ENCODE data around the gene CRHBP. TPM values are rescaled to one million over a fixed set of nuclear protein-coding genes. Genes with fewer than 3 reads are reported as not detected.
"Not testable (repeated sequence)": the region's sequence is repeated elsewhere in the genome, so short reads cannot be mapped to it uniquely, and the experiment has no call there.

The CRHBP gene
- total RNA-seq, 1 donor from 2014 or later: 4.7 TPM

DNA sequence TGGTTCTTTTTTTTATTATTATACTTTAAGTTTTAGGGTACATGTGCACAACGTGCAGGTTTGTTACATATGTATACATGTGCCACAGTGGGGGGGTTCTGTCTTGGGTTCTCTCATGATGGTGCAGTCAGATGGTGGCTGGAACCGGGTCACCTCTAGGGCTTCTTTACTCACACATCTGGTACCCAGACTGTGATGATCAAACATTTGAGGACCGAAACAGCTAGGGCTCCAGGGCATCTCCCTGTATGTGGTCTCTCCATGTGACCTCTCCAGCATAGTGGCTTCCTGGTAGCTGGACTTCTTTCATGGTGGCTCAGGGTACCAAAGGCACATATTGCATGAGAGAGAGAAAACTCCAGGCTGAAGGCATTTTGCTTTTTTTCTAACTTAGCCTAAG lies 9.8 kb upstream of the CRHBP start:
- Mint-ChIP-seq H3K27ac (ENCODE audit: unreplicated experiment) (no peak overlapping the region), H3K4me3 (ENCODE audit: unreplicated experiment) (no peak overlapping the region), H3K4me1 (ENCODE audit: low read depth, unreplicated experiment) (peaks cover 22% of the 10 kb centered on the region), H3K27me3 (ENCODE audit: low read depth, unreplicated experiment) (no peaks in the 10 kb centered on the region), H3K36me3 (ENCODE audit: low read depth, unreplicated experiment) (no peaks in the 10 kb centered on the region), H3K9me3 (ENCODE audit: unreplicated experiment) (no peaks in the 10 kb centered on the region)
- Histone ChIP-seq H3K4me3 (ENCODE audit: insufficient read depth, low read depth, low read length) (no peak overlapping the region), H3K4me1 (ENCODE audit: insufficient read depth, low read length) (peaks cover 13% of the 10 kb centered on the region), H3K9me3 (ENCODE audit: insufficient read depth, low read depth, low read length) (no peaks in the 10 kb centered on the region), H2AFZ (ENCODE audit: low read depth, low read length) (no peak overlapping the region), H3K36me3 (ENCODE audit: insufficient read depth, low read length) (no peaks in the 10 kb centered on the region), H3K27me3 (ENCODE audit: insufficient read depth, low read length) (no peaks in the 10 kb centered on the region), H3K79me2 (ENCODE audit: insufficient read depth, low read length) (no peaks in the 10 kb centered on the region), H4K20me1 (ENCODE audit: insufficient read depth, low read length) (no peaks in the 10 kb centered on the region), H3K9ac (ENCODE audit: low read length) (no peak overlapping the region), H3K4me2 (ENCODE audit: low read length) (peak overlapping the region; percentile 43), H3K27ac (ENCODE audit: low read depth, low read length) (no peak overlapping the region)
- FAIRE-seq (no peak), DNase-seq (ENCODE audit: low read depth) (no peak)
- no peak for TF ChIP-seq EZH2 (IDR thresholded peaks at IDR 0.05; ENCODE audit: insufficient read depth, low read length)
- TF ChIP-seq, protein P1, sequence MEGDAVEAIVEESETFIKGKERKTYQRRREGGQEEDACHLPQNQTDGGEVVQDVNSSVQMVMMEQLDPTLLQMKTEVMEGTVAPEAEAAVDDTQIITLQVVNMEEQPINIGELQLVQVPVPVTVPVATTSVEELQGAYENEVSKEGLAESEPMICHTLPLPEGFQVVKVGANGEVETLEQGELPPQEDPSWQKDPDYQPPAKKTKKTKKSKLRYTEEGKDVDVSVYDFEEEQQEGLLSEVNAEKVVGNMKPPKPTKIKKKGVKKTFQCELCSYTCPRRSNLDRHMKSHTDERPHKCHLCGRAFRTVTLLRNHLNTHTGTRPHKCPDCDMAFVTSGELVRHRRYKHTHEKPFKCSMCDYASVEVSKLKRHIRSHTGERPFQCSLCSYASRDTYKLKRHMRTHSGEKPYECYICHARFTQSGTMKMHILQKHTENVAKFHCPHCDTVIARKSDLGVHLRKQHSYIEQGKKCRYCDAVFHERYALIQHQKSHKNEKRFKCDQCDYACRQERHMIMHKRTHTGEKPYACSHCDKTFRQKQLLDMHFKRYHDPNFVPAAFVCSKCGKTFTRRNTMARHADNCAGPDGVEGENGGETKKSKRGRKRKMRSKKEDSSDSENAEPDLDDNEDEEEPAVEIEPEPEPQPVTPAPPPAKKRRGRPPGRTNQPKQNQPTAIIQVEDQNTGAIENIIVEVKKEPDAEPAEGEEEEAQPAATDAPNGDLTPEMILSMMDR (IDR thresholded peaks at IDR 0.05; ENCODE audit: insufficient read depth, low read depth, low read length): no peak

DNA sequence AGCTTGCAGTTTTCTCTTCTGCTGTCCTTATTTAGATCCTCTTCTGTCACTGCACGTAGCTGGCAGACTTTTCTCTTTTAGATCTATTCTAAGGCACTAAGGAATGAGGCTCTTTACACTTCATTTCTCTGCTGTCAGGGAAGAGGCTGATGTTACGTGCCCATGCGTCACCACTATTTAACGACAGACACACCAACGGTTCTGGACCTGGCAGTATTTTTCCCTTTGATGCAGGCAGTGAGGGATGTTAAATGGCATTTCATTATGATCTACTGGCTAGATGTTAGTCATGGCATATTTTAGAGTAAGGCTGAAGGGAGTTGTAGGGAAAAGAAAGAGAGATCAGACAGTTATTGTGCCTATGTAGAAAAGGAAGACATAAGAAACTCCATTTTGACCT lies 8.2 kb upstream of the CRHBP start:
- H3K36me3 ChIP-seq (ENCODE audit: insufficient read depth, low read length): no peaks in the 10 kb centered on the region
- no peak for TF ChIP-seq EZH2 (IDR thresholded peaks at IDR 0.05; ENCODE audit: insufficient read depth, low read length)
- TF ChIP-seq, protein P1 (IDR thresholded peaks at IDR 0.05; ENCODE audit: insufficient read depth, low read depth, low read length): no peak
- no peak overlapping the region for H3K4me3 Mint-ChIP-seq (ENCODE audit: unreplicated experiment)
- H3K27ac Mint-ChIP-seq (ENCODE audit: unreplicated experiment): no peak overlapping the region
- no peak overlapping the region for H3K9ac ChIP-seq (ENCODE audit: low read length)
- no peak for FAIRE-seq
- no peak overlapping the region for H3K27ac ChIP-seq (ENCODE audit: low read depth, low read length)
- no peaks in the 10 kb centered on the region for H3K9me3 ChIP-seq (ENCODE audit: insufficient read depth, low read depth, low read length)
- no peaks in the 10 kb centered on the region for H4K20me1 ChIP-seq (ENCODE audit: insufficient read depth, low read length)
- peaks cover 13% of the 10 kb centered on the region for H3K4me1 ChIP-seq (ENCODE audit: insufficient read depth, low read length)
- H3K27me3 ChIP-seq (ENCODE audit: insufficient read depth, low read length): no peaks in the 10 kb centered on the region
- peak; percentile 53 for DNase-seq (ENCODE audit: low read depth)
- H3K4me3 ChIP-seq (ENCODE audit: insufficient read depth, low read depth, low read length): no peak overlapping the region
- no peak overlapping the region for H2AFZ ChIP-seq (ENCODE audit: low read depth, low read length)
- H3K4me2 ChIP-seq (ENCODE audit: low read length): peak overlapping the region; percentile 9
- peaks cover 1% of the 10 kb centered on the region for H3K27me3 Mint-ChIP-seq (ENCODE audit: low read depth, unreplicated experiment)
- peaks cover 22% of the 10 kb centered on the region for H3K4me1 Mint-ChIP-seq (ENCODE audit: low read depth, unreplicated experiment)
- H3K36me3 Mint-ChIP-seq (ENCODE audit: low read depth, unreplicated experiment): no peaks in the 10 kb centered on the region
- no peaks in the 10 kb centered on the region for H3K9me3 Mint-ChIP-seq (ENCODE audit: unreplicated experiment)
- no peaks in the 10 kb centered on the region for H3K79me2 ChIP-seq (ENCODE audit: insufficient read depth, low read length)

DNA sequence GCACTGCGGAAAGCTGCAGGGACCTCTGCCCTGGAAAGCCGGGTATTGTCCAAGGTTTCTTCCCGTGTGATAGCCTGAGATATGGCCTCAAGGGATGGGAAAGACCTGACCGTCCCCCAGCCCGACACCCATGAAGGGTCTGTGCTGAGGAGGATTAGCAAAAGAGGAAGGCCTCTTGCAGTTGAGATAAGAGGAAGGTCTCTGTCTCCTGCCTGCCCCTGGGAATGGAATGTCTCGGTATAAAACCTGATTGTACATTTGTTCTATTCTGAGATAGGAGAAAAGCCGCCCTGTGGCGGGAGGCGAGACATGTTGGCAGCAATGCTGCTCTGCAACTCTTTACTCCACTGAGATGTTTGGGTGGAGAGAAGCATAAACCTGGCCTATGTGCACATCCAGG lies 7.6 kb upstream of the CRHBP start:
- H3K36me3 ChIP-seq (ENCODE audit: insufficient read depth, low read length); H3K27ac Mint-ChIP-seq (ENCODE audit: unreplicated experiment); H3K79me2 ChIP-seq (ENCODE audit: insufficient read depth, low read length); H4K20me1 ChIP-seq (ENCODE audit: insufficient read depth, low read length); H3K4me3 Mint-ChIP-seq (ENCODE audit: unreplicated experiment); H3K9me3 Mint-ChIP-seq (ENCODE audit: unreplicated experiment); H3K27me3 Mint-ChIP-seq (ENCODE audit: low read depth, unreplicated experiment); FAIRE-seq; H3K9ac ChIP-seq (ENCODE audit: low read length); H3K36me3 Mint-ChIP-seq (ENCODE audit: low read depth, unreplicated experiment); H3K4me3 ChIP-seq (ENCODE audit: insufficient read depth, low read depth, low read length); H3K27me3 ChIP-seq (ENCODE audit: insufficient read depth, low read length); H3K9me3 ChIP-seq (ENCODE audit: insufficient read depth, low read depth, low read length); H2AFZ ChIP-seq (ENCODE audit: low read depth, low read length); H3K27ac ChIP-seq (ENCODE audit: low read depth, low read length); H3K4me2 ChIP-seq (ENCODE audit: low read length); DNase-seq (ENCODE audit: low read depth): not testable (repeated sequence)
- peaks cover 22% of the 10 kb centered on the region for H3K4me1 Mint-ChIP-seq (ENCODE audit: low read depth, unreplicated experiment)
- peaks cover 13% of the 10 kb centered on the region for H3K4me1 ChIP-seq (ENCODE audit: insufficient read depth, low read length)

Measured in astrocyte (in vitro differentiated cells and primary cell).